Amniotic epithelial cell (primary cell): ENCODE results near the gene HOXA10.

Source experiments
- DNase-seq: peaks from one replicate; pipeline ENCODE4 v3.0.0-alpha.2; 2010; ENCODE audit warnings: low read depth

HOXA10 gene

DNA sequence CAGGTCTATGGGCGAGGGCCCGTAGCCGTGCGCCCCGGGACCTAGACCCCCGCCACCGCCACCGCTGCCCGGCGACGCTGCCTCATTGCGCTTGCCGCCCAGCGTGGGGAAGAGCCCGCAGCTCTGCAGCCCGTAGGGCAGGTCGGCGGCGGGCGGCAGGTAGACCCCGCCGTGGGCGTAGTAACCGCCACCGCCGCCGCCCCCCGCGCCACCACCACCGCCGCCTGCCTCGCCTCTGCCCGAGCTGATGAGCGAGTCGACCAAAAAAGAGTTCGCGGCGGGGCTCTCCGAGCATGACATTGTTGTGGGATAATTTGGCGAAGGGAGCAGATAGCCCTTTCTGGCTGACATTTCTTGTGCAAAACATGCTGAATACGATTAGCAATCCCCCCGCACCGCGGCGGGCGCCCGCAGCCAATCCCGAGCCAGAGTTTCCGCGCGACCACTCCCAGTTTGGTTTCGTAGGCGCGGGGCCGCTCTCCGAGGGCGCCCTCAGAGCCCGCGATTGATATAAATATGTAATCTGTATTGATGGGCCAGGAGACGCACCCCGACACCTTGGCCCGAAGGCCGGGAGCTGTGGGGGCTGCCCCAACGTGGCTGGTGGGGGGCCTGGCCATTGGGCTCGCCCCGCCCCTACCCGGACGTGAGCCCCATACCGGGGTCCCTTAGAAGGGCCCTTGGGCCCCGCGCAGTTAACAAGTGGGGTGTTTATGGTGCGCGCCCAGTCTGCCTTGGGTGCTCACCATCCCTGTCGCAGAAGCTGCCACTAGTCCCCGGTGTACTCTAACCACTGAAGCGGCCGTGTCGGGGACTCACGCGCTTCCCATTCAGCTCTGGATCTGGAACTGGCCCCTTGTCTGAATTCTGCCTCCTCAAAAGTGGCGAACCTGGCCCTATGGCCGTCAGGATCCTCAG, at the start of gene HOXA10:
TSS of gene HOXA10 (minus strand) at position 365 of the 918 bp plus-strand sequence. CDS start at position 351, 14 bp downstream.
- no peak for DNase-seq

DNA sequence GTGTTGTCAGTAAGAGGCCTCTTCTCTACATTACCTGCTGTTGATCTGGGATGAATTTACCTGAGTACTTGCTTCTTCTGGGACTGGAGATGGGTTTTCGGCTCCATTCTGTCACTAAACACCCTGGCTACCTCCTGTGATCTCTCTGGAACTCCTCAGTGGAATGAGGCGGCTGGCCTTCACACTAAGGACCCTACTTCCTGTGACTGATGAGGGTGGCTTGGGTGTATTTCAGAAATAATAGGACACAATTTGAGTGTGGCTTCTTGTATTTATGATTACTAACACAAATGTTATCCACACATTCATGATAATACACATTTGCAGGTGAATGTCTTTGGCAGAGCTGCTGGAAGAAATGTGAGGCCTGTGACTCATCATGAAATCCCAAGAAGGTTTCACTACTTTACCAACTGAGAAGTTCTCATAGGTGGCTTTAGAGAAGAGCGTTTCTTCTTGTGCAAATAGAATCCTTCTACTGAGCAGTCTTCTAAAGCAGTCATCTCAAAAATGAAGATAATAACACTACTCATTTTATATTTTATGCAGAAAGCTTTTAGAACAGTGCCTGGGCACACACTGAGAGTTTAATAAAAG, 47.2 kb upstream of the HOXA10 start:
- no peak for DNase-seq

DNA sequence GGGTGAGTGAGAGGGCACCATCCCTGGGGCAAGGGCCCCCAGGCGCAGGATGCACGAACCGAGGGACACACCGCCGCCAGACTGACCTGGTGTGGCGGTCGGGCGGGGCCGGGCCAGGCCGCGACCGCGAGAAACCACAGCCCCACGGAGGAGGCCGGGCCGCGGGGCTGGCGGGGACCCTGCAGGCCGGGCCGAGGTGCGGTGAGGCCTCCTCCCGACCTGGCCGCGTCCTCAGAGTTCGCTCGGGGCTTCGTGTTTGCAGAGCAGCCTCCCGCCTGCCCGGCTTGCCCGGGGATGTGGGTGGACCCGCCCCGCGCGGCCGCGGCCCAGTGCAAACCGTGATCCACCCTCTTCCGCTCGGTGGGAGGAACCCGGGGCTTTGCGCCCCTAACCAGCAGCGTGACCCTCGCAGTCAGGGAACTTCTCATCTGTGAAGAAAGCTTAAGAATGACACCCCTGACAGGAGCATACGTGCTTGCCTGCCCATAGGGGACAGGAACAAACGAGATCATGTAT, 46.4 kb upstream of the HOXA10 start:
- no peak for DNase-seq

GRCh38 chr7:27219821-27220220, 45.7 kb upstream of the HOXA10 start:
- no peak for DNase-seq

GRCh38 chr7:27217951-27218350, 43.8 kb upstream of the HOXA10 start:
- DNase-seq = no peak

GRCh38 chr7:27215356-27215755, 41.2 kb upstream of the HOXA10 start:
- no peak for DNase-seq

DNA sequence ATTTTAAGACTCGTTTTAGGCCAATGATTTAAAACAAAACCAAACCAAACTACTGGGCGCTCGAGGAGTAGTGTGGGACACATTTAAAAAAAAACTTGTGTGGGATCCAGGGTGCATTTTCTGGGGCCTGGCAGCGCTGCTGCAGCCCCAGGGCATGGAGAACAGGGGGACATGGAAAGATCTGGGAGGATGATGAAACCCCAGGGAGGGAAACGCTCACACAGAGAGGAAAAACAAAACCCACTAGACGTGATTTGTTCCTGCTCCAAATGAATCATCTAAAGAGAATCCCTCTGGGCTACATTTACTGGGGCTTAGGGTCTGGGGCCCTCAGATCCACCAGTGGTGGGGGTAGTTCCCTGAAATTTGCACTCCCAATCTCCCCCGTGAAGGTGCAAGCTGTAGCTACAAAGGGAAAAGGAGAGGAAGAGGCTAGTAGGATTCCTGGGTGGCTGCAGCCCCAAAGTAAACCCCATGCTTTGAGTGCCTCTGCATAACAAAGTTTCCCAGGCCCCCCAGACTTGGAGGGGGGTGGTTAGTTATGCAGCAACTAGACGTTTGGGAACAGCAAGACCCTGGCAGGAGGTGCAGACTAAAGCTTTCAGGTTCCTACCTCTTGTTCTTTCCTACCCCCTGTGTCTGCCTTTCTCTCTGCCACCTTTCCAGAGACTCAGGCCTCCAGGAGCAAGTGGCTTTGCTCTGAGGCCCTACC, 40.3 kb upstream of the HOXA10 start:
- DNase-seq = no peak

- DNase-seq = no peak
Observed at GRCh38 chr7:27213433-27214238, 39.5 kb upstream of the HOXA10 start.

DNA sequence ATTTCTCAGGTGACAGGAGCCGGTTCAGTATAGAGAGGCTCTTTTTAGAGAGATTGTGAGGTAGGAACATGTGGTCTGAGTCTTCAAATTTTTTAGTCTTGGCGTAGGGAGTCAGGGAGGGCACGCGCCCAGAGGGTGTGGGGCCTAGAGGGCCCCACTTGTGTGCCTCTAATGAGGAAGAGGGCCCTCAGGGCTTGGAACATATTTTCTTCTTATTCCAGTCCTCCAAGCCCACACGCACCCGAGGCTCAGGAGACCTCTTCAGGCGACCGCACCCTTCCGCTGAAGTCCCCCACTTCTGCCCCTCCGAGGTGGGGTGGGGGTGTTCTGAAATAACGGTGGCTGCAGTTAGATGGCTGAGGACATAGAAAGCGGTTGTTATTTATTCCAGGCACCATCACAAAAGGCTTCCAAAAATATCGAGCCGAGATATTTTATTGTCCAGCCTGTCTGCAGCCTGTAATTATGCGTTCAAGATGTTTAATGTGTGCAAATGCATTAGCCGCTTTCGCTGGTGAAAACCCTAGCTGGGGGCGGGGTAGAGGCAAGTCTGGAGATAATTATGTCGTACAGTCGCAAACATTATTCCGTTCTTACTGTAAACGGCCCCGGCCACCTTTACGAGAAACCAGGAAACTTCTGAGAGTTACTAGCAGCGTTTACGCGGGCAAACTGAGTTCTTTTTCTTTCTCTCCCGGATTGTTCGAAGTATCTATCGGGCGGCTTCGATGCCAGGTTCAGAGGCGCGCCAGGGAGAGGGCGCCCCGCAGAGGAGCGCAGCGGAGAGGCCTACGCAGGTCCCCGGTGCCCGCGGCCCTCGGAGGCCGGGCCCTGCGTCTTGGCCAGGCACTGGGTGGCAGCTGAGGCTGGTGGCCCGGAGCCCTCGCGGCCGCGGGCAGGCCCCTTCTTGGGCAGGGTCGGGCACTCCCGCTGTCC, 38.6 kb upstream of the HOXA10 start:
- DNase-seq = no peak

DNA sequence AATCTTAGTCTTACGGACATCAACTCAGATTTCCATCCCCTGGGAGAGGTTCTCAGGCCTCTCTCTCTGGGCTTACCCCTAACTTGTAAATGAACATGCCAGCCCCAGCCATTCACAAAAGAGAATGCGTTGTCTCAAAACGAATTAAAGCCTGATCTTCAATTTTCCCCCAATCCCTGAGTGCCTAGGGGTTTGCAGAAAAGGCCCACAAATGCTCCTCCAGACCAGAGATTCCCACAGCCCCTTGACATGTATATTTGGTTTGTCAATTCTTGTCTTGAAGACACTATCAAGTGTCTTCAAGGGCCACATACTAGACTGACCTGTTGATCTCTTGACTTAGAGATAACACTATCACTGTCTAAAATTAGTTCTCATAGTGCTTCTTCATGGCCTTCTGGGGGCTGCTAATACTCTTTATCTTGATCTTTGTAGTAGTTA, 37.7 kb upstream of the HOXA10 start:
- no peak for DNase-seq

DNA sequence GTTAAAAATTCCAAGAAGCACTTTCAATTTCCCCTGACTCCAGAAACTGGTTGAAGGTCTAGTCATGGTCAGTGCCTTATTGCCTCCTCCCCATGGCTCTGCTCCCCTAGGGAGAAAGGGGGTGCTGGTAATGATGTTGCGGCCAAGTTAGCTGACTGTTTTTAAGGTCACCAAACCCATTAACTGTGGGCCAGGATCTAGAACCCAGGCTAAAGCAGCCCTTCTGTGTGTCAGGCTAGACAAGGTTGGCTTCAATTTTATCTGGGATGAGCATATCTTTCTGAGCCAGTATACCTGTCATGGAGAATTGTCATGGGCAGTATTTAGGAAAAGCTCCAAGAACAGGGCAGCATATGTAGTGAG, 36.9 kb upstream of the HOXA10 start:
- no peak for DNase-seq

DNA sequence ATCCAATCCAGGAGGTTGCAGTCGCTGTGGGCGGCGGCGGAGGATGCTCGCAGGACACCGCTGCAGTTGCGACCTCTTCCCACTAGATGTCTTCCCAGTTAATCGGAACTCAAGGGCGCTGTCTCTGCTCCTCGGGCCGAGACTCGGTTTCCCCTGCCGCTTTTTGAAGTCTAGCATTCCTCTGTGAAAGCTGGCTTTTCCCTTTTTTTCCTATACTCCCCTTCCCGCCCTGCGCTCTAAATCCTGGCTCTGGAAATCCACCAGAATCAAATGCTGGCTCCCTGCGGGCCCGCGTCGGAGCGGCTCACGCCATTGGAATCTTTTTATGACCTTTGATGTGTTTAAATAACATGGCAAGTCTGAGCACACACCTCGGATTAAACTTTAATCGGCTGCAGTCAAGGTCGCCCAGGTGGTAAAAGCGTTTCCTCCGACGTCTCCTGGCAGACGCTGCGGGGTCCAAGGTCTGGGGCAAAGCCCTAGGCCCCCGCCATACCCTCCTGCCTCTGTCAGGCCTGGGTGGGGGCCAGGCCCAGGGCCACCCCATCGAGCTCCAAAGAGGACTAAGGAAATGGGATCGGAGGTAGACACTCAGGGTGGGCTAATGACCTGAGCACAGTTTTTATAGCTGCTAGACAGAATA, 36.4 kb upstream of the HOXA10 start:
- peak; percentile 30 for DNase-seq

GRCh38 chr7:27209933-27210440, 35.9 kb upstream of the HOXA10 start:
- no peak for DNase-seq

- DNase-seq = no peak
Observed at GRCh38 chr7:27208998-27209397, 34.9 kb upstream of the HOXA10 start.

DNA sequence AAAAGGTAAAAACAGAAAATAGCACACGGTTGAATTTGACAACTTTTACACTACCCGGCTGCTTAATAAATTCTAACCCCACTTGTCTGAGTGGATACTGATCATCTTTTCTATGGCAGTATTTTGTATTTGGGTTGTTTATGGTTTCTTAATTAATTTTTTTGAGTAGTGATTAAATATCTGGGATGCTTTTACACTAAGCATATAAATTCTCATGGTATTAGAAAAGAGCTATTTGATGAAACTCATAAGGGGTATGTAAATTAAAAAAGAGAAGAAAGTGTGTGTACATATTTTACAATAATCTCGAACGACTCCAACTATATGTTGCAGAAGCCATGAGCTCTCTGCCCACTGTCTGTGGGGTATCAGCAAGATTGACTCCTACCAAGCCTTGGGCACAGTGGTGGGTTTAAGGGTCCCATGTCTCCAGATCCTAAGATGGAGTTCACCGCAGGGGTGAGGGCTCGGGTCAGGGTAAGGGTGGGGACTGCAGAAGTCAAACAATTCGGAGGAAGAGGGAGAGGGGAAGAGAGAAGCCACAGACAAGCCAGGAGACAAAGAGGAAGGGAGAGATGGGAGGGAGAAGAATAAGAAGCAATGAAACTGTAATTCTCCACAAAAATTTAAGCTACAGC, 33.3 kb upstream of the HOXA10 start:
- DNase-seq = no peak

DNA sequence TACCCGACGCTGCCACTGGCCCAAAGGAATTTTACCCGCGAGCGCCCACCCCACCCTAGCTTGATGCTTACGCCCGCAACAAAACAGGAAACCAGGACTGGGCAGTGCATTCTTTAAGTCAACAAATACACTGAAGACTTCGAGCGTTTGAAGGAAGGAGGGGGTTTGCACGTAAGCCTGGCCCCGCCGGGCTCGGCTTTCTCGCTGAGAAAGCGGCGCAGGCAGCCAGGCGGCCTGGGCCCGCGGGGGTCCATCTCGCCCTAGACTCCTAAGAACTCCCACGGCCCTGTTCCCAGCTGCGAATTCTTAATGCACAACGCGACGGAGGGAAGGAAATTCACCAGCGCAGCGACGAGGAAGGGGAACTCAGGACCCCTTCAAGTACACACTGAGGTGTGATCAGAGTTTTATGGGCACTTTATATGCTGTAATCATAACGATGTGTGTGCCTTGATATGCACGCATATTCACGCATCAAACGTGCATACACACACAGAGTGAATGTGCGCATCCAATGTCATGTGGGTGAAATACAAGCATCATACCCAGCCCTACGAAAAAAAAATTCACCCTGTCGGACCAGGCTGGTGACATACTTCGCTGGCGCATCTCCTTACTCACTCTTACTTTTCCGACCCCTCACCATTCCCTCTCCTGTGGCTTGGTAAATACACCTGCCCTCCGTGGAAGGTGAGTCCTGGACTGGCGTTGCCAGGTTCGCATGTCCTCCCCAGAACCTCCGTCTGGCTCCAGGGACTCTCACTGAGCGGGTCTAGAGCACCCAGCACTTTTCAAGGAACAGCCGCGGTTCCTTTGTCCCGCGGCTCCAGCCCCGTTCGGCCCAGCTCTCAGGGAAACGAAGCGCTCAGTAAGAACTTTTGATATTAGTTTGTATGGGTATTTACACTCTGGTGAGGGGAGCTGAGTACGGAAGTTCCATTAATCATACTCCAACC, 31.5 kb upstream of the HOXA10 start:
- DNase-seq = no peak

GRCh38 chr7:27204851-27205322, 30.8 kb upstream of the HOXA10 start:
- no peak for DNase-seq

DNA sequence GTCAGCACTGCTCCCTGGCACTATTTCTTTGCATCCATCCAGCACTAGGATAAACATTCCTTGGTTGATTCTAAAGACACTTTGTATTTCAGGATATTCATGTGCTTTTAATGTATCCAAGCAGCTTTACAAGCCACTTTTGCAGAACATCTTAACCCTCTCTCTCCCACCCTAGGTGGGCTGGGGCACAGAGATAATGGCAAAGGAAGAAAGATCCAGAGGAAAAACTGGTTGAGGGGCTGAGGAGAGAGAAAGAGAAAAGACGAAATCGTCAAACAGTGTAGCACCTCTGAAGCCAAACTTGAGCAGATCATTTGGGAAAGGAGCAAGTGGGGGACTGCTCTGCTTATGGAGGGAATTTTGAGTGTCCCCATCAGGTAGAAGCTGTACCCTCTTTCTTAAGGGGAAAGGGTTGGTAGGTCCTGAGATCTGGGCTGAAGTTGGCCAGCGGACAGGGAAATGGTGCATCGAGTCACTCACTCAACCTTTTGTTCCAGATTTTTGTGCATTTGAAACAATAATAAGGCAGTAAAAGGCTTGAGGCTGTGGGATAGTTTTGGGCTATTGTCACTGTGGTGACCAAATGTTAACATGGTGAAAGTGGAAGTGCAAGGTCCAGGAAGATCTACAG, 30.0 kb upstream of the HOXA10 start:
- DNase-seq = no peak
